ENCODE results near the gene ESR1. TPM values are rescaled to one million over a fixed set of nuclear protein-coding genes. Genes with fewer than 3 reads are reported as not detected.

The ESR1 gene
- total RNA-seq, 6 experiments from 2014 or later, result 0.07 to 0.63 (median 0.40) TPM

- no peak overlapping the region for H3K4me3 Mint-ChIP-seq
- no peaks in the 10 kb centered on the region for H3K4me1 Mint-ChIP-seq (ENCODE audit: low read depth)
- no peak for TF ChIP-seq CTCF (IDR thresholded peaks at IDR 0.05)
- no peaks in the 10 kb centered on the region for H3K36me3 Mint-ChIP-seq (ENCODE audit: low read depth)
- DNase-seq, result no peak
- no peaks in the 10 kb centered on the region for H3K27me3 Mint-ChIP-seq (ENCODE audit: insufficient read depth)
- no peak overlapping the region for H3K27ac Mint-ChIP-seq
- H3K9me3 Mint-ChIP-seq, result peaks cover 10% of the 10 kb centered on the region
These were observed 61.9 kb downstream of the ESR1 start for GRCh38 chr6:151869345-151869744.

- no peaks in the 10 kb centered on the region for H3K36me3 Mint-ChIP-seq (ENCODE audit: low read depth)
- H3K4me1 Mint-ChIP-seq (ENCODE audit: low read depth), result no peaks in the 10 kb centered on the region
- H3K9me3 Mint-ChIP-seq, result peaks cover 10% of the 10 kb centered on the region
- H3K27ac Mint-ChIP-seq, result no peak overlapping the region
- H3K4me3 Mint-ChIP-seq, result no peak overlapping the region
- no peak for TF ChIP-seq CTCF (IDR thresholded peaks at IDR 0.05)
- H3K27me3 Mint-ChIP-seq (ENCODE audit: insufficient read depth), result no peaks in the 10 kb centered on the region
- no peak for DNase-seq
These were observed 62.3 kb downstream of the ESR1 start for GRCh38 chr6:151869787-151870186.

GRCh38 chr6:151870375-151870774 lies 62.9 kb downstream of the ESR1 start:
- no peak for DNase-seq
- Mint-ChIP-seq H3K36me3 (ENCODE audit: low read depth) (no peaks in the 10 kb centered on the region), H3K4me1 (ENCODE audit: low read depth) (no peaks in the 10 kb centered on the region; the same call in 1 of the 2 replicates), H3K27me3 (ENCODE audit: insufficient read depth) (no peaks in the 10 kb centered on the region), H3K9me3 (peaks cover 10% of the 10 kb centered on the region), H3K27ac (no peak overlapping the region), H3K4me3 (no peak overlapping the region)
- no peak for TF ChIP-seq CTCF (IDR thresholded peaks at IDR 0.05)

GRCh38 chr6:151875524-151875923 lies 68.0 kb downstream of the ESR1 start:
- Mint-ChIP-seq H3K36me3 (ENCODE audit: low read depth) (no peaks in the 10 kb centered on the region), H3K27ac (no peak overlapping the region), H3K27me3 (ENCODE audit: insufficient read depth) (peaks cover 3% of the 10 kb centered on the region; the same call in 1 of the 2 replicates), H3K4me3 (peak overlapping the region; percentile 34; the same call in 1 of the 2 replicates), H3K4me1 (ENCODE audit: low read depth) (no peaks in the 10 kb centered on the region; the same call in 1 of the 2 replicates), H3K9me3 (peaks cover 9% of the 10 kb centered on the region)
- TF ChIP-seq CTCF (IDR thresholded peaks at IDR 0.05), result no peak
- DNase-seq, result no peak

- DNase-seq, result no peak
- no peaks in the 10 kb centered on the region for H3K36me3 Mint-ChIP-seq (ENCODE audit: low read depth)
- peaks cover 9% of the 10 kb centered on the region for H3K9me3 Mint-ChIP-seq
- H3K27ac Mint-ChIP-seq, result no peak overlapping the region
- H3K4me1 Mint-ChIP-seq (ENCODE audit: low read depth), result no peaks in the 10 kb centered on the region; the same call in 1 of the 2 replicates
- H3K27me3 Mint-ChIP-seq (ENCODE audit: insufficient read depth), result peaks cover 3% of the 10 kb centered on the region; the same call in 1 of the 2 replicates
- peak overlapping the region; percentile 34; the same call in 1 of the 2 replicates for H3K4me3 Mint-ChIP-seq
- no peak for TF ChIP-seq CTCF (IDR thresholded peaks at IDR 0.05)
These were observed 68.6 kb downstream of the ESR1 start for GRCh38 chr6:151876122-151876521.

GRCh38 chr6:151877458-151877857 lies 70.0 kb downstream of the ESR1 start:
- Mint-ChIP-seq H3K27me3 (ENCODE audit: insufficient read depth) (peaks cover 3% of the 10 kb centered on the region; the same call in 1 of the 2 replicates), H3K27ac (no peak overlapping the region), H3K9me3 (peaks cover 4% of the 10 kb centered on the region; the same call in 1 of the 2 replicates), H3K4me1 (ENCODE audit: low read depth) (no peaks in the 10 kb centered on the region; the same call in 1 of the 2 replicates), H3K4me3 (no peak overlapping the region), H3K36me3 (ENCODE audit: low read depth) (no peaks in the 10 kb centered on the region)
- DNase-seq, result no peak
- no peak for TF ChIP-seq CTCF (IDR thresholded peaks at IDR 0.05)
